NCI-H748 treated with DMSO at 0.1 percent for 48 hours (cell line): ENCODE data around the gene ITPRIP.

Experiments
- DNase-seq: peaks from one replicate; lab custom pipeline; 2025; lab: John Stamatoyannopoulos, UW

ITPRIP gene

DNA sequence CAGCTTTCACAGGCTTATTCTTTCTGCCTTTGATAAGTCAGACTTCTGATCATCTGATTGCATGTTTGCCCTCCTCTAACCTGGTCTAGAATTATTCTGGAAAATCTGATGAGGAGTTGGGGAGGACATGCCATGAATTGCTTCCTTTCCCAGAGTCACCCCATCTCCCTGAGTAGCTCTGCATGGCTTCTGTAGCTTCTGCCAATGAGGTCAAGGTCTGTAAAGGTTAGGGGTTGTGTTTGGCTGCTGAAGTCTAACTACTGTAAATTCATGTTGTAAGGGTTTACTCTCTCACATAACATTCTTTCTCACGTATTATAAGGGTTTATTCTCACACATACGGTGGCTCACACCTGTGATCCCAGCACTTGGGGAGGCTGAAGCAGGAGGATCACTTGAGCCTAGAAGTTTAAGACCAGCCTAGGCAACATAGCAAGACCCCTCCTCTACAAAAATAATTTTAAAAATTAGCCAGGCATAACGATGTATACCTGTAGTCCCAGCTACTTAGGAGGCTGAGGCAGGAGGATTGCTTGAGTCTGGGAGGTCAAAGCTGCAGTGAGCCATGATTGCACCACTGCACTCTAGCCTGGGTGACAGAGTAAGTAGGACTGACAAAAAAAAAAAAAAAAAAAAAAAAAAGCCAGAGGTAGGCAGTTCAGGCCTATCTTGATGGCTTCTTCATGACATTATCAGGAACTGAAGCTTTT is 58.6 kb downstream of the ITPRIP start:
- no peak for DNase-seq

DNA sequence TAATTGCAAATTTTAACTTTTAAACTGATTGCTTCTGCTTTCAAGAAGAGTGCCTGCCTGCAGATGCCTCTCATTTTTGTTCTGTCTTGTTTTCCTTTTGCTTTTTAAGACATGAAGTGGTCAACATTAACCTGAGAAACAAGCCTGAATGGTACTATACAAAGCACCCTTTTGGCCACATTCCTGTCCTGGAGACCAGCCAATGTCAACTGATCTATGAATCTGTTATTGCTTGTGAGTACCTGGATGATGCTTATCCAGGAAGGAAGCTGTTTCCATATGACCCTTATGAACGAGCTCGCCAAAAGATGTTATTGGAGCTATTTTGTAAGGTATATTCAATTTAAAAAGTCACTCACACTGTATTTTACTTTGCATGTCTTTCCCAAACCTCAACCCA is 60.5 kb downstream of the ITPRIP start:
- DNase-seq = peak; percentile 48

DNA sequence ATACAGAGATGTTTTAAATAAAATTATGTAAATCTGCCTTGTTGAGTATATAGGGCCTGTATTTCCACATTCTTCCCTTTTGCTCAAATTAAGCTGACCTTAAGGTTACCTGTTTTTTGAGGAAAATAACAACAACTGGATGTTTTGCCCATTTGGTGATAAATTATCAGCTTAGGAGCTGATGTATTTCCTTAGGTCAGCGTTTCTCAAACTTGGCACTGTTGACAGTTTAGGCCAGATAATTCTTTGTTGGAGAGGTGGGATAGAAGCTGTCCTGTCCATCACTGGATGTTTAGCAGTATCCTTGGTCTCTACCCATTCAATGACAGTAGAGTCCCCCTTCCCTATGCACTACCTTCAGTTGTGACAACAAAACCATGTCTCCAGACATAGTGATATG is 62.1 kb downstream of the ITPRIP start:
- no peak for DNase-seq

DNA sequence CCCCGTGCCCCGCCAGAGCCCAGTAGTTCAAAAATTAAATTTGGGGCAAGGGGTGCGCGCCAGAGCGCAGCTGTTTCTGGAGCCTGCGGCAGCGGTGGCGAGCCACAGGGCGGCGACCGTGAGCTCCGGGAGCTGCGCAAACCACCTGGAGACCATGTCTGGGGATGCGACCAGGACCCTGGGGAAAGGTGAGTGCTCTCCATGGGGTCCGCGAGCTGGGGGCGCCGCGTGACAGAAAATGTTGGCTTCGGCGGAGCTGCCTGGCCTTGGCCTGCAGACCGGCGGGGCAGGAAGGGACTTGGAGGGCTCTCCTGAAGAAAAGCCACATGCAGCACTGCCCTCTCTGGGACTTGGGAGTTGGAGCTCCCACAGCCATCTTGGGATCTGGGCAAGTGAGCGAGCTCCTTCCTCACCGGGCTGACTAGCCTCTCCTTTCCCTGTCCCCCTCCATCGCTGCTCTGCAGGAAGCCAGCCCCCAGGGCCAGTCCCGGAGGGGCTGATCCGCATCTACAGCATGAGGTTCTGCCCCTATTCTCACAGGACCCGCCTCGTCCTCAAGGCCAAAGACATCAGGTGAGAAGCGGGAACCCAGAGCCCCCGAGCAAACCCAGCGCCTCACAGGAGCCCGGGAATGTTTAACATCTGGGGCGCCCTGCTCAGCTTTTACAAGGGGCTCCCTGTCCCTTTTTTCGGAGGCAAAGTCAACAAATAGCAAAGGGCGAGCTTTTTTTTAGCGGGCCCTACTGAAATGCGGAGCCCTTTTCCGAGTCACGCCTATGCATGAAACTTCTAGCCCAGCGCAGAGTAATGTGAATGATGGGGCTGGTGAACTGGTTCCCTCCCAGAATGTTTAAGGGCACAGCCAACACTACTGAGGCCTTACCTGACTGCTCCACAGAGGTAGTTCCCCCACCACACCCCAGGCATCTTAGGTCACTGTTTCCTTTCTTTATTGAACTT is 63.2 kb downstream of the ITPRIP start:
- no peak for DNase-seq

DNA sequence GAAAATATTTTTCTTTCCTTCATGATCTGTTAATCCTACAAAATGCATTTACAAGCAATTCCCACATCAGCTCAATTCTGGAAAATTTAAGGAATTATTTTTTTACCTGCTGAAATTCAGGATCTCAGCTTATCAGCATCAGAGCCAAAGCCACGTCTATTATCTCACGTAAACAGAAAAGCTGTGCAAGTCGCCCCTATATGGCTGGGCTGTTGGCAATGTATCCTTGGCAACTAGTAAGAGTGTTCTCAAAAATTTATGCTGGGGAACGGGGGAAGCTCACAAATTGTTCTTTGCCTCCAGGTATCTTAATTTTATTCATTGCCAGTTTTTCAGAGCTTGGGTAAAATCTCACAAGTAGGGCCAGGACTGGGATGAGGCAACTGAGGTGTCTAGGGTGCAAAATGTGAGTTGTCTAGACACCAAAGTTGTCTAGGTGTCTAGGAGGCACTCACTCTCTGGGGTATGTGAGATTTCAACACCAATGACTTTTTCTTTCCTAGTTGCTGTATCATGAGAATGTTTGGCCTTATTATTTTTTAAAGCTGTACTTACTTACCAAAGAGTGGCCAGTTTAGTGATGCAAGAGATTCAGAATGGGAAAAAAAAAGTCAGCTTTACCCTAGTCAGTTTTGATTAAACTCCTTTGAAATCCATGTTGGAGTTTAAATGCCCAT is 64.2 kb downstream of the ITPRIP start:
- DNase-seq = no peak

DNA sequence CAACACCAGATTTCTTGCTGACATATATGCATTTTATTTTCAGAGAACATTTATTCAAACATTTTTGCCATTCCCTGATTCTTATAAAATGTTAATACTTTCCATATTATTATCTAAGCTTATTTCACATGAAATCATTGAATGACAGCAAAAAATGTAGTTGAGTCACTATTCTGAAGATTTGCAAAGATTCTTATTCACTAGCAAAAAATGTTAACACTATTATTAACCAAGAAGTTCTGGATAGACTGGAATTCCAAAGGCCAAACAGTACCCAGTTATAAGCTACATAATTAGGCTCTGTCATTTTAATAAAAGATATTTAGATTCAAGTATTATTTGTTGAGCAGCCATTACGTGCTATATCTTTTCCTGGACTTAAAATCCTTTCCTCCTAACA is 65.0 kb downstream of the ITPRIP start:
- DNase-seq = no peak

DNA sequence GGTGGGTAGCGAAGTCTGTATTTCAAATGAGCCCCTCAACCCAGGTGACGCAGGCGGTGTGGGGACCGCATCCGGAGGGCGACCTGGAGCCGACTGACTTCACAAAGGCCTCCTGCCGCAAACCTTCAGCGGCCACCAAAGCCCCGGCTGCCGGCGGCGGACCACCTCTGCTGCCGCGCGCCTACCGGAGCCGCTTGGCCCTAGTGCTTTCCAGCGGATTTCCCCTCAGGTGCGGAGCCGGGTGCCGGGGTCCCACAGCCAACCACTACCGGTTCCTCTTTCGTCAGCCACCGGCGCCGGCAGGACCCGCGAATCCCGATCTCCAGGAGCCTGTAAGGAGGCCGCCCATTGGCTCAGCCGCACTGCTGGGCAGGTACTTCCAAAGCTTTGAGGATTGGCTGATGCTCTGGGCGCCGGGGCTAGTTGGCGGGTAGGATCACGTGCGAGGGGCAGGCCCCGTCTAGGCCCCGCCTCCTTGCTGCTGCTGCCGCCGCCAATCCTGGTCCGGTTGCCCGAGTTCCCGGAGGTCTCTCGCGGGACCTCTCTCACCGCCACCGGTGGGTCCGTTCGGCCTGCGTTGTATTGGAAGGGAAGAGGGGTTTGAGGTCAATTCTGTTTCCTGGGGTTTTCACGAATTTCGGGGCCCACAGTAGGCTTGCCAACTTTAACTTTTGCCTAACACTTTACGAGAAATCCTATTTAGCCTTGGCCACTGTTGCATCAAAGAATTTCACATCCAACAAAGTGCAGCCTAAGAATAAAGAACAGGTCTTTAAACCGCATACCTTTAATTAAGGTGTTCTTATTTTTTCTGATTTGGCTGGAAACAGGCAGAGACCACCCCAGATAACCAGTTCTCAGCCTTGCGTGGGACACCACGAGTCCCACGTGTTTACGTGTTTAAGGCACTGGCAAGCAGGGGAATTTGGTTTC is 69.3 kb downstream of the ITPRIP start, which contains the start of gene GSTO2:
TSS of gene GSTO2 (plus strand) at position 472 of the 933 bp plus-strand sequence. CDS start 5,732 bp downstream, outside the sequence.
- peak; percentile 92 for DNase-seq

DNA sequence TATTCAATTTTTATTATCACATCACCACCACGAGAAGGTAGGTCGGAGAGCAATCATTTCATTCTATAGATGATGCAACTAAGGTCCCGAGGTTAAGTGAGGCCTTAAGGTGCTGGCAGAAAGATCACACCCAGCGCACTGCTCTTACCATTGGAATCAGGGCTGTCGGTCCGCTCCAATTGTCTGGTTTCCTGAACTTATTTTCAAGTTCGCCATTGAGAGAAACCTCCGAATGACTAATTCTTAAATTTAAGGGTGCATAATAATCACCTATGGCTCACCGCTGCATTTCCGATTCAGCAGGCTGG is 69.9 kb downstream of the ITPRIP start:
- DNase-seq = no peak

DNA sequence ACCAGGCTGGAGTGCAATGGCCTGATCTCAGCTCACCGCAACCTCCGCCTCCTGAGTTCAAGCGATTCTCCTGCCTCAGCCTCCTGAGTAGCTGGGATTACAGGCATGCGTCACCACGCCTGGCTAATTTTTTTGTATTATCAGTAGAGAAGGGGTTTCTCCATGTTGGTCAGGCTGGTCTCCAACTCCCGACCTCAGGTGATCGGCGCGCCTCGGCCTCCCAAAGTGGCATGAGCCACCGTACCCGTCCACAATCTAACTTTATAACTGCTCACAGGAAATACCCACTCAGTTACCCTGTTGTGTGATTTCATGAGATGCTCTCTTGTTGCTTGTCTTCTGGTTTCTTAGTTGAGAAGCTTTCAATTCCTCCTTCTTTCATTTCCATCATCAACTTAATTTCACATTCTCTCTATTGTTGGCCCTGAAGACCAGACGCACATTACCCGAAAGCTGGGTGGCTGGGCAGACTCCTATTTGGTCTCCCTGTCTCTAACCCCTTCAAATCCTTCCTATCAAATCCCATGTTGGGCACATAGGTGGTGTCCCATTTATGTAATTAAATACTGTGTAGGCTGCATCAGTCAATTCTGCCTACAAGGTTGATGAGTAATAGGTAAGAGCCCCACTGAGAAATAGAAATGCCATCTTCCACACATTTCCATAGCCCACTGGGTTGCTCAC is 70.4 kb downstream of the ITPRIP start:
- DNase-seq = no peak

DNA sequence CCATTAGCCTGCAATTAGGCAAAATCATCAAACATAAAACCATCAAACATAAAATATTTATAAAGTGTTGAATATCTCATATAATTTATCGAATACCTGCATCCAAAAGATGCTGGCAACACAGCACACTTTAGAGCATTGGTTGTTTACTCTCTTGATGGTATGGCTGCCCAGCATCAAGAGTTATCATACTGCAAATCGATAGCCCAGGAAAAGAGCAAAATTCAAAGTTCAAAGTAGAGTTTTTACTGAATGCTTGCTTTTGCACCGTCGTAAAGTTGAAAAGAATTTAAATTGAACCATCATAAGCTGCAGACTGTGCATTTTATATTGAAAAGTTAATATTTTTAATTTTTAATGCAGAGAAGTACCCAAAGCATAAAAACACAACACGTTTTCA is 73.5 kb downstream of the ITPRIP start:
- no peak for DNase-seq

DNA sequence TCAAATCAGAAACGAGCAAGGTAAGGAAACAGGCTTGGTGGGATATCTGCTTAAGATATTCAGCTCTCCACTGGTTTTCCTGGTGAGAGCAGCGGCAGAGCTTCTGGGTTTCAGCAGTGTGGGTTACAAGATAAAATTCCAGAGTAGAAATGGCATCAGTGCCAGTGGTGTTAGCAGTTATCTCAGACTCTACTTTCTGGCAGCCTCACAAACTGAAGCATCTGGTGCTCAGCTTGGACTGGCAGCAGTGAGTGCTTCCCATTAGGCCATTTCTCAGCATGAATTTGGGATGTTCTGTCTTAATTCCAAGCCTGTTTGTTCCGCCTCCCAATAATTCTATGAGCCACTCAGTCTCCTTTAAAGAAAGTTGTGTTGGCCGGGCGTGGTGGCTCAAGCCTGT is 76.2 kb downstream of the ITPRIP start:
- no peak for DNase-seq

DNA sequence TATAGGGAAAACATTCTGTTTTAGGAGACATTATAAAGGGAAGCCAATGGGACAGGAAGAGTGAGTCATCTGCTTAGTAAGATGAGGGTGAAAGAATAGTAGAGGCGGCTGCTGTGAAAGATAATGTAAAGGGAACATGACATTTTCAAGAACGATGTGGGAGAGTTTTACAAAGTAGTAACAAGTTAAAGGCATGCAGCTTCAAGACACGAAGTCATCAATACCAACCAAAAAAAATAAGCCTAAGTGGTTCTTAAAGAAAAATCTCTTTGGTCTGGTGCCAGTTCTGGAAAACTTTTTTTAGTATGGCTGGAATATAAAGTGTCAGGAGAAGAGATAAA is 77.5 kb downstream of the ITPRIP start:
- no peak for DNase-seq

DNA sequence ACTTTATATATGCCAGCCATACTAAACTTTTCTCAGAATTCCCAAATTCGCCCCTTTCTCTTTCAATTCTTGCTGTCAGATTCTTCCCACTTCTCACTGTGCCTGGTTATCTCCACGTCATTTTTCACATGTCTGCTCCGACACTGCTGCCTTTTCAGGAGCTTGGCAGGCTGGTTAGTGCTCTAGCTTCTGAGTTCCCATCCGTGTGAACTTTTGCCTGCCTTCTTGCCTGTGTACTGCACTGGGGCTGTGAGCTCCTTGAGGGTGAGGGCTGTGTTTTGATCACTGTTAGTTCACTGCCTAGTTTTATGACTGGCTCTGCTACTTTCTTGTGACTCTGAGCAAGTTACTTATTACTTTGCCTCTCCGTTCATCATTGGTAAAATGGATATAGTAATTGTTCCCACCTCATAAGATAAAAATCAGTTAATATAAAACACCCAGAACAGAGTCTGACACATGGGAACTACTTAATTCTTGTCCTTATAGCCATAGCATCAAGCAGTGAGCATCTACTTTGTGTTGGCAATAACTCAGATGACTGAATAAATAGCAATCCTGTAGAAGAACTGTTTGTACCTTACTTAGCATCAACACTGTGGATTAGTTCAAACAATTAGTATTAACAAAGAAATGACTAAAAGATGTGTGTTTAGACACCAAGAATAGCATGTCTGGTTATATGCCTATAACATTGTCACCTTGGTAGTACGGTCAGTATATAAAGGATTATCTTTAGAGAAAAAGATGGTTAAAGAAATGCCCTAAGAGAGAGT is 78.1 kb downstream of the ITPRIP start:
- no peak for DNase-seq
